ENCODE measurements around the gene CHRNA4.

DNA sequence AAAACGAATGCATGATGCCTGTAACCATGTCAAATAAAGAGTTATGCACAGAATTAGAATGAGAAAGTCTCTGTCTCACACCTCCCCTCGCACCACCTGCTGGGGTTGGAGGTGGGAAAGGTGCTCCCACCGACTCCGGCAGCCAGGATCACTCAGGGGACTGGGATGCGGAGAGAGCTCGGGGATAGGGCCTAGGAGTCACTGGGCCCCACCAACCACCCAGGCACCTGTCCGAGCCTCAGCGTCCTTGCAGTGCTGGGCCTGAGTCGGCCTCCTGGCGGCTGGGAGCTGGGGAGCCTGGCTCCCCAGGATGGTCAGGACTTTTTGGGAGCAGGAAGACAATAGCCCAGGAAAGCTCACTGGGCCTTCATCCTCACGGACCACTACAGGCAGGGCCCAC, 22.4 kb upstream of the CHRNA4 start:
- TF ChIP-seq, protein P1, sequence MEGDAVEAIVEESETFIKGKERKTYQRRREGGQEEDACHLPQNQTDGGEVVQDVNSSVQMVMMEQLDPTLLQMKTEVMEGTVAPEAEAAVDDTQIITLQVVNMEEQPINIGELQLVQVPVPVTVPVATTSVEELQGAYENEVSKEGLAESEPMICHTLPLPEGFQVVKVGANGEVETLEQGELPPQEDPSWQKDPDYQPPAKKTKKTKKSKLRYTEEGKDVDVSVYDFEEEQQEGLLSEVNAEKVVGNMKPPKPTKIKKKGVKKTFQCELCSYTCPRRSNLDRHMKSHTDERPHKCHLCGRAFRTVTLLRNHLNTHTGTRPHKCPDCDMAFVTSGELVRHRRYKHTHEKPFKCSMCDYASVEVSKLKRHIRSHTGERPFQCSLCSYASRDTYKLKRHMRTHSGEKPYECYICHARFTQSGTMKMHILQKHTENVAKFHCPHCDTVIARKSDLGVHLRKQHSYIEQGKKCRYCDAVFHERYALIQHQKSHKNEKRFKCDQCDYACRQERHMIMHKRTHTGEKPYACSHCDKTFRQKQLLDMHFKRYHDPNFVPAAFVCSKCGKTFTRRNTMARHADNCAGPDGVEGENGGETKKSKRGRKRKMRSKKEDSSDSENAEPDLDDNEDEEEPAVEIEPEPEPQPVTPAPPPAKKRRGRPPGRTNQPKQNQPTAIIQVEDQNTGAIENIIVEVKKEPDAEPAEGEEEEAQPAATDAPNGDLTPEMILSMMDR (IDR thresholded peaks at IDR 0.05), result no peak
- TF ChIP-seq, protein P2, sequence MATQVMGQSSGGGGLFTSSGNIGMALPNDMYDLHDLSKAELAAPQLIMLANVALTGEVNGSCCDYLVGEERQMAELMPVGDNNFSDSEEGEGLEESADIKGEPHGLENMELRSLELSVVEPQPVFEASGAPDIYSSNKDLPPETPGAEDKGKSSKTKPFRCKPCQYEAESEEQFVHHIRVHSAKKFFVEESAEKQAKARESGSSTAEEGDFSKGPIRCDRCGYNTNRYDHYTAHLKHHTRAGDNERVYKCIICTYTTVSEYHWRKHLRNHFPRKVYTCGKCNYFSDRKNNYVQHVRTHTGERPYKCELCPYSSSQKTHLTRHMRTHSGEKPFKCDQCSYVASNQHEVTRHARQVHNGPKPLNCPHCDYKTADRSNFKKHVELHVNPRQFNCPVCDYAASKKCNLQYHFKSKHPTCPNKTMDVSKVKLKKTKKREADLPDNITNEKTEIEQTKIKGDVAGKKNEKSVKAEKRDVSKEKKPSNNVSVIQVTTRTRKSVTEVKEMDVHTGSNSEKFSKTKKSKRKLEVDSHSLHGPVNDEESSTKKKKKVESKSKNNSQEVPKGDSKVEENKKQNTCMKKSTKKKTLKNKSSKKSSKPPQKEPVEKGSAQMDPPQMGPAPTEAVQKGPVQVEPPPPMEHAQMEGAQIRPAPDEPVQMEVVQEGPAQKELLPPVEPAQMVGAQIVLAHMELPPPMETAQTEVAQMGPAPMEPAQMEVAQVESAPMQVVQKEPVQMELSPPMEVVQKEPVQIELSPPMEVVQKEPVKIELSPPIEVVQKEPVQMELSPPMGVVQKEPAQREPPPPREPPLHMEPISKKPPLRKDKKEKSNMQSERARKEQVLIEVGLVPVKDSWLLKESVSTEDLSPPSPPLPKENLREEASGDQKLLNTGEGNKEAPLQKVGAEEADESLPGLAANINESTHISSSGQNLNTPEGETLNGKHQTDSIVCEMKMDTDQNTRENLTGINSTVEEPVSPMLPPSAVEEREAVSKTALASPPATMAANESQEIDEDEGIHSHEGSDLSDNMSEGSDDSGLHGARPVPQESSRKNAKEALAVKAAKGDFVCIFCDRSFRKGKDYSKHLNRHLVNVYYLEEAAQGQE (IDR thresholded peaks at IDR 0.05; ENCODE audit: insufficient read depth in 1 of 2, low read depth in 2 of 2, low read length in 1 of 2), result no peak
- no peak for TF ChIP-seq TCF7L2 (IDR thresholded peaks at IDR 0.05; ENCODE audit: low read depth, low read length)
